ENCODE results near the gene MBOAT1. TPM values are rescaled to one million over a fixed set of nuclear protein-coding genes. Genes with fewer than 3 reads are reported as not detected.

The MBOAT1 gene
- total RNA-seq, 1 donor from 2014 or later: 83.3 TPM

DNA sequence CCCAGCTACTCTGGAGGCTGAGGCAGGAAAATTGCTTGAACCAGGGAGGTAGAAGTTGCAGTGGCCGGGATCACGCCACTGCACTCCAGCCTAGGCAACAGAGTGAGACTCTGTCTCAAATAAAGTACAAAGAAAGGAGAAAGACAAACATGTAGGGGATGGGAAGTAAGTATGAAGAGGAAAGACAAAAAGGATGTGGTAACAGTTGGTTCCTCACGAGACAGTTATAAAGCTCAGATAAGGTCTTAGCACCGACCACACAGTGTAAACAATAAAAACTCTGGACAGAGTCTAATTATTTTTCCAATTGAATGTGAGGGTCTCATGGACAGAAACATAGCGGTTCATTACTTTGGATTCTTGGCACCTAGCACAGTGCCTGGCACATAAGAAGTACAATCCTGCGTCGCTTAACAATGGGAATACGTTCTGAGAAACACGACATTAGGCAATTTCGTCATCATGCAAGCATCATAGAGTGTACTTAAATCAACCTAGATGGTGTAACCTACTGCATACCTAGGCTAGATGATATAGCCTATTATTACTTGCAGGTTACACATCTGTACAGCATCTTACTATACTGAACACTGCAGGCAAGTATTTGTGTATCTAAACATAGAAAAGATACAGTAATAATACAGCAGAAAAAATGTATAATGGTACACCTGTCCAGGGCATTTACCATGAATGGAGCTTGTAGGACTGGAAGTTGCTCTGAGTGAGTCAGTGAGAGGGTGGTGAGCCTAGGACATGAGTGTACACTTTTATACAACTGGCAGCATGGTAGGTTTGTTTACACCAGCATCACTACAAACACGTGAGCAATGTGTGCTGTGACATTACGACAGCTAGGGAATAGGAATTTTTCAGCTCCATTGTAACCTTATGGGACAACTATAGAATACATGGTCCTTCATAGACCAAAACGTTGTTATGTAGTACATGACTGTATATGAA lies 38.2 kb downstream of the MBOAT1 start:
- TF ChIP-seq CTCF (conservative IDR thresholded peaks at IDR 0.05): no peak
- peaks cover 7% of the 10 kb centered on the region for H3K36me3 Mint-ChIP-seq
- no peaks in the 10 kb centered on the region for H3K4me1 Mint-ChIP-seq (ENCODE audit: unreplicated experiment)
- H3K27ac Mint-ChIP-seq: peak overlapping the region; percentile 37
- H3K4me3 Mint-ChIP-seq: no peak overlapping the region
- no peaks in the 10 kb centered on the region for H3K9me3 Mint-ChIP-seq
- no peak for DNase-seq (ENCODE audit: extremely low spot score, unreplicated experiment)
- no peaks in the 10 kb centered on the region for H3K27me3 Mint-ChIP-seq

DNA sequence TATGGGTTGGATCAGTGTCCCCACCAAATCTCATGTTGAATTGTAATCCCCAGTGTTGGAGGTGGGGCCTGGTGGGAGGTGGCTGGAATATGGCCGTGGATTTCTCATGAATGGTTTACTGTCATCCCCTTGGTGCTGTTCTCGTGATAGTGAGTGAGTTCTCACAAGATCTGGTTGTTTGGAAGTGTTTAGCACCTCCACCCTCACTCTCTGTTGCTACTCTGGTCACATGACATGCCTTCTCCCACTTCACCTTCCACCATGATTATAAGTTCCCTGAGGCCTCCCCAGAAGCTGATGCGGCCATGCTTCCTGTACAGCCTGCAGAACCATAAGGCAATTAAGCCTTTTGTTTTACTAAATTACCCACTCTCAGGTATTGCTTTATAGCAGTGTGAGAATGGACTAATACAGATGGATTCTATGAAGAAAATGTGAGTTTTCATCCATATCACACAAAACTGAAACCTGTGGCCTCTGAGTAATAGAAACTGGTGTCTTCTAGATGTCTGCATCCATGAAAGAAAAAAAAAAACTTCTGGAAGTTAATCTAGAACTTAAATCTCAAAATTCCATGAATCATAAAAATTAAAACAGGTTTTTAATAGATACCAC lies 39.3 kb downstream of the MBOAT1 start:
- no peak for DNase-seq (ENCODE audit: extremely low spot score, unreplicated experiment)
- Mint-ChIP-seq H3K27ac (no peak overlapping the region), H3K4me1 (ENCODE audit: unreplicated experiment) (no peaks in the 10 kb centered on the region), H3K9me3 (no peaks in the 10 kb centered on the region), H3K4me3 (no peak overlapping the region), H3K36me3 (peaks cover 7% of the 10 kb centered on the region), H3K27me3 (no peaks in the 10 kb centered on the region)
- TF ChIP-seq CTCF (conservative IDR thresholded peaks at IDR 0.05): no peak

DNA sequence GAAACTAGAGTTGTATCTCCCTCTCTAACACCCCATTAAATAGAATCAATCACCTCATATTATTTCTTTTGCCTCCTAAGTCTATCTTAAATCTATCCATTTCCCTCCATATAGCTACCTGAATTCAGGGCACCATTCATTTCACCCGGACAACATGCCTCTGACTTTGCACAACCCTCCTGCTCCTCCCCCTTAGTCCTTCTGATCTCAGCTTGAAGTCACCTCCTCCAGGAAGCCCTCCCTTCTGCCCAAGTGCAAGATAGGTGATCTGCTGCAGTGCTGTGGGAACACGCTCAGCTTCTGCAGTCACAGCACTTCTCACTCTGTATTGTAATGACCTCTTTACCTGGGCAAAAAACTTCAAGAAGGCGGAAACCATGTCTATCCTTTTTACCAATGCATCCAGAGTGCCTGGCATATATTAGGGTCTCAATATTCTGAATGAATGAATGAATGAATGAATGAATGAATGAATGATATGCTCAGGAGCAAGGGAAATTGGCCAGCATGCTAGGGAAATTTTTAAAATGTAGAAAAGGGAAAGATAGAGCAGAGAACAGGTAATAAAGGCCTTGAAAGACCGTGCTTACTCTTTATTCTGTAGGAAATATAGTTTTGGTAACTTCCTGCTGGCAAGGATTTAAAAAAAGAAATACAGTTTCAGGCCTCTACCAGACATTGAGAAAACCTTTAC lies 41.7 kb downstream of the MBOAT1 start:
- no peak for TF ChIP-seq CTCF (conservative IDR thresholded peaks at IDR 0.05)
- Mint-ChIP-seq H3K27me3 (no peaks in the 10 kb centered on the region), H3K4me1 (ENCODE audit: unreplicated experiment) (no peaks in the 10 kb centered on the region), H3K4me3 (no peak overlapping the region), H3K36me3 (peaks cover 11% of the 10 kb centered on the region), H3K9me3 (no peaks in the 10 kb centered on the region), H3K27ac (no peak overlapping the region)
- DNase-seq (ENCODE audit: extremely low spot score, unreplicated experiment): no peak

DNA sequence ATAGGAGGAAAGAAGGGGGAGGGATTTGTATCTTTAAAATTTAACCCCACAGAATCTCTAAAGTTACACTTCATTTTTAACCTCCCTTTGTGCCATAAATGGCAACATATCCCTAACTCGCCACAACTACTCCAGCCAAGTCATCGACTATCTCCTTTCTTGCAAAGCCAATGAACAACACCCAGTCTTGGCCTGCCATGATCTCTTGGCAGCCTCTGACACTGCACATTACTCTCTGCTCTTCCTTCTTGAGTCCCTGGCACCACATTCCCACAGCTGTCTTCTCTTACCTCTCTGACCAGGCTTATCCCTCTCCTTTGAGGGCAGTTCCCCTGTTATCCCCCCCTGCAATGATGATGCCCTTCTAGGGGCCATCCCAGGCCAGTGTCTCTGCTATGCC lies 42.5 kb downstream of the MBOAT1 start:
- peaks cover 11% of the 10 kb centered on the region for H3K36me3 Mint-ChIP-seq
- no peaks in the 10 kb centered on the region for H3K4me1 Mint-ChIP-seq (ENCODE audit: unreplicated experiment)
- H3K9me3 Mint-ChIP-seq: no peaks in the 10 kb centered on the region
- no peak overlapping the region for H3K27ac Mint-ChIP-seq
- no peaks in the 10 kb centered on the region for H3K27me3 Mint-ChIP-seq
- no peak for DNase-seq (ENCODE audit: extremely low spot score, unreplicated experiment)
- no peak overlapping the region for H3K4me3 Mint-ChIP-seq
- TF ChIP-seq CTCF (conservative IDR thresholded peaks at IDR 0.05): no peak

- Mint-ChIP-seq H3K4me1 (ENCODE audit: unreplicated experiment) (no peaks in the 10 kb centered on the region), H3K4me3 (no peak overlapping the region), H3K9me3 (no peaks in the 10 kb centered on the region), H3K27ac (no peak overlapping the region), H3K36me3 (peaks cover 7% of the 10 kb centered on the region), H3K27me3 (no peaks in the 10 kb centered on the region)
- DNase-seq (ENCODE audit: extremely low spot score, unreplicated experiment): no peak
- TF ChIP-seq CTCF (conservative IDR thresholded peaks at IDR 0.05): no peak
These were observed 43.1 kb downstream of the MBOAT1 start for GRCh38 chr6:20169119-20169557.
